ES-I3 (cell line): ENCODE data around the gene KRTAP10-12.

Experiments
- H3K36me3 ChIP-seq: 2 replicates; pipeline ENCODE4 v1.6.1; 2013; ENCODE audit warnings: mild to moderate bottlenecking, low read length, control low read depth, moderate library complexity; ENCODE audit not compliant: insufficient read depth
- H3K4me1 ChIP-seq: 2 replicates; pipeline ENCODE4 v1.6.1; 2013; ENCODE audit warnings: mild to moderate bottlenecking, control low read depth, low read length; ENCODE audit not compliant: insufficient read depth
- H3K9ac ChIP-seq: 2 replicates; pipeline ENCODE4 v1.6.1; 2013; ENCODE audit warnings: low read depth, mild to moderate bottlenecking, low read length, moderate library complexity
- H3K9me3 ChIP-seq: 2 replicates; pipeline ENCODE4 v1.6.1; 2013; ENCODE audit warnings: mild to moderate bottlenecking, low read length, moderate library complexity; ENCODE audit not compliant: control insufficient read depth, insufficient read depth

The KRTAP10-12 gene

DNA sequence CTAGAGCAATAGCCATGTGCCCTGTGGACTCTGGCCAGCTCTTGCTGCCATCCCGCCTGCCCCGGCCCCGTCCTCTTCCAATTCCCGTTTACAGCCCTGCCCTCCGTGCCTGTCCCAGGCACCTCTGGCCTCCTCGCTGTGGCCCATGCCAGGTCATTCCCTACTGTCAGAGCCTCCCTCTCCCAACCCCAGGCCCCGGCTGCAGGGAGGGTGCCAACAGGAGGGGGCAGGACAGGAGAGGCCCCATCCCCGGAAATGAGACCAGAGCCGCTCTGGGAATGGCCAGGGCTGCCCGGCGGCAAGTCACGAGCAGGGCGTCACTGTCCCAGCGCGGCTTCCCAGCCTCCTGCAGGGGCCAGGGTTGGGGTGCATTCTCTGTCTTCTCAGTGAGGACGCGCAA lies 37.9 kb downstream of the KRTAP10-12 start:
- Histone ChIP-seq H3K9ac (no peak overlapping the region), H3K36me3 (no peaks in the 10 kb centered on the region), H3K4me1 (no peaks in the 10 kb centered on the region), H3K9me3 (peaks cover 22% of the 10 kb centered on the region)

DNA sequence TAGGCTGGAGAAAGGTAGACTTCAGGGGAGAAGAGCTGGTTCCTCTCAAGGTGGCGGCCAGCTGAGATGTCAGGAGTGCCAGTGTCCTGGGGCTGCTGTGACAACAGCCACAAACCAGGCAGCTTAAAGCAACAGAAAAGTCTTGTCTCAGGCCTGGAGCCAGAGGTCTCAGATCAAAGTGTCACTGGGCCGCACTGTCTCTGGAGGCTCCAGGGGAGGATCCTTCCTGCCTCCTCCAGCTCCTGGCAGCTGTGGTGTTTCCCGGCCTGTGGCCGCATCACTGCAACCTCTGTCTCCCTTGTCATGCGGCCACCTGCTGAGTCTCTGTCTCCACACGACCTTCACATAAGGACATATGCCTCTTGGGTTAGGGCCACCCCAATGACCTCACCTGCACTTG lies 38.8 kb downstream of the KRTAP10-12 start:
- H3K9ac ChIP-seq = no peak overlapping the region
- no peaks in the 10 kb centered on the region for H3K4me1 ChIP-seq
- peaks cover 29% of the 10 kb centered on the region for H3K9me3 ChIP-seq
- no peaks in the 10 kb centered on the region for H3K36me3 ChIP-seq

DNA sequence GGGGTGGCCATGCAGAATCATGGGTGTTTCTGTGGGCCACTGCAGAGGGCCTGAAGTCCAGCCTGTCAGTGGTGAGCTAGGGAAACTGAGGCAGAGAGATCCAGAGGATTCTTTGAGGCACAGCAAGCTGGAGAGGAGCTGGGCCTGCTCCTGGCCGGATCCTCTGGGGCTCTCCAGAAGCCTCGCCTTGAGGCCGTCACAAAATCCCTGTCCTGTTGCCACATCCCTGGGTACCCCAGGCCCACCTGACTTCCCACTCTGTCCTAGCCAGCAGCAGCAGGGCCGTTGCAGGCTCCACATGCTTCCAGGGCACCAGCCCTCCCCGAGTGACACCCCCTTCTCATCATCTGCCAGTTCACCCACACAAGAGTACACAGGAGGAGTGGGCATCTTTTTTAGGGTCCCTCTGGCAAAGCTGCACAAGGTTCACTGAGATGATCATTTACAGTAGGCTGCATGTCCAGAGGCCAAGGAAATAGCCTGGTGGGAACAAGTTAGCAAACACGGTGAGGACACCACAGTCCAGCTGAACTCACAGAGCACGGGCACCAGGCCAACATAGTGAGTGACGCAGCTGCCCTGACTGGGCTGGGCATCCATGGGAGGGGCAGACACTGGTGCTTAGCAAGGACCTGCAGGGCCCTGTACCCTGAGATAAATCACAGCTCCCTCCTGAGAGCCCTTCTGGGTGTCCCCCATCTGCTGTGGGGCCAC lies 39.5 kb downstream of the KRTAP10-12 start:
- H3K9ac ChIP-seq = no peak overlapping the region
- H3K9me3 ChIP-seq = peaks cover 29% of the 10 kb centered on the region
- no peaks in the 10 kb centered on the region for H3K4me1 ChIP-seq
- no peaks in the 10 kb centered on the region for H3K36me3 ChIP-seq

DNA sequence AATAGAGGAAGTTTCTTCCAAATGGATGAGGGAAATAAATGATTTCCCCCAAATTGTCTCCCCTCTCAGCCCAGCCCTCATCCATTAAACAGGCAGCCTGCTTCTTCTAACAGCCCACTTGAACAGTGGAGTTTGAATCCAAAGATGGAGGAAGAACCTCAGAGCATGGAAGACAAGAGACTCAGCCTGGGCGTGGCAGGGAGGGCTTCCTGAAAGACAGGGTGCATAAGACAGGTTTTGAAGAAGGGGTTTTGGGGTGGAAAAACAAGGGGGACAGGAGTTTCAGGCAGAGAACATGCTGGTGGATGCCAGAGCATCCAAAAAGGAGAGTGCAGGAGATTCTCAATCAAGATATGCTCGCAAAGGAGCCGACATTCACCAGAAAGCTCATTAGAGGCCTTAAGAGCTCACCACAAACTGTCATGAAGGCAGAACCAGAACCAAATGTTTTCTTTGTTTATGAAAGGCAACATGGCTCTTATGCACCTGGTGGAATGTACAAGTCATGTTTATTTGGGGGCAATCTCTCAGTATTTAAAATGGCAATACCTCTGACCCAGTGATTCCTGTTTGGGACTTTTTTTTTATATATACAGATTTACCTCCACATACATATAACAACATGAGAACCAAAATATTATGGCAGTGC lies 40.9 kb downstream of the KRTAP10-12 start:
- Histone ChIP-seq H3K9me3 (peaks cover 29% of the 10 kb centered on the region), H3K36me3 (no peaks in the 10 kb centered on the region), H3K4me1 (no peaks in the 10 kb centered on the region), H3K9ac (no peak overlapping the region)

DNA sequence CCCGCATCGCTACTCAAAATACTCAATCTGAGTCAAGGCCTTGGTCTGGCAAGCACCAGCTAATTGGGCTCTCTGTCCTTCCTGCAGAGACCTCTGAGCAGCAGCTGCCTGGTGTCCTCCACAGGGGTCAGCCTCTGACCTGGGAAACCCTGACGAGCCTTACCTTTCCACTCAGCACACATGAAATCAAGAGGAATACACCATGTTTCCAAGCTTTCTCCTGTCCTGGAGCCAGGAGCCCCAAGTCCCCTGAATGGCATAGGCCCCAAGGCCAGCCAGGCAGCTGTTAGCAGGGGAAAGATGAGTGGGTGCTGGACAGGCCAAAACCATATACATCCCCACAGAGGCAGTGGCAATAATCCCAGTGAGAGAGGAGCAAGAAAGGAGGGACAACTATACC lies 41.6 kb downstream of the KRTAP10-12 start:
- H3K9me3 ChIP-seq = peaks cover 29% of the 10 kb centered on the region
- H3K9ac ChIP-seq = no peak overlapping the region
- no peaks in the 10 kb centered on the region for H3K4me1 ChIP-seq
- no peaks in the 10 kb centered on the region for H3K36me3 ChIP-seq

DNA sequence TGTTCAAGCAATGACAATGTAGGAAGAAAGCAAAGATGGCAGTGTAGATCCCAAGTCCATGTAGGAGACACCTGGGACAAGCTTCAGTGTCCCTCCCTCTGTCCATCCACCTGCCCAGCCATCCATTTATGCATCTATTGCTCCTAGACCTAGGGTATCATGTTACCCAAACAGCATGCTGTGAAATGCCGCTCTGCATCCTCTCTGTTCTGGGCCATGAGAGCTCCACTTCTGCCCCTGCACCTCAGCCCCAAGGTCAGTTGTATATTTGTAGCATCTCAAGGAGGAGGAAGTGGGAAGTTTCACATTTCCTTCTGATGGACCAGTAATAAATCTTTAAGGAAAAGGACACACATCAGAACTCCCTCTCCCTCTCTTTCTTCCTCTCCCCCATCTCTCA lies 42.3 kb downstream of the KRTAP10-12 start:
- Histone ChIP-seq H3K9ac (no peak overlapping the region), H3K4me1 (no peaks in the 10 kb centered on the region), H3K9me3 (peaks cover 29% of the 10 kb centered on the region), H3K36me3 (no peaks in the 10 kb centered on the region)

DNA sequence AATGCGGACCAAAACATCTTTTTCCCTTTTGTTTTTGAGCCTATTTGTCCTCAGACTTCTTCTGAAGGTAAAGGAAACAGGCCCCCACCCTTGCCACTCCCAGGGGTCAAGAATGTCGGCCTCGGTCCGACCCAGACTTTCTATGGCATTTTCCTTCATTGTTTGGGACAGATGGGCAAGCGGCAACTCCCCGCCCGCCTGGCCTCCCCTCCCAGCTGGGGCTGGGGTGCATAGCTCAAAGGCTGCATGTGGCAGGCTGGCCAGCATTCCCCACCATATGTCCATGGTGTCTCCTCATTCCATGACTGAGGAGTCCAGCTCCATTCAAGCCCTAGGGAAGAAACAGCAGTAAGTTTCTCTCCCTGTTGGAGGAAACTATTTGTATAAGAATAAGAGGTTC lies 43.8 kb downstream of the KRTAP10-12 start:
- Histone ChIP-seq H3K9ac (no peak overlapping the region), H3K36me3 (no peaks in the 10 kb centered on the region), H3K9me3 (peaks cover 29% of the 10 kb centered on the region), H3K4me1 (no peaks in the 10 kb centered on the region)

DNA sequence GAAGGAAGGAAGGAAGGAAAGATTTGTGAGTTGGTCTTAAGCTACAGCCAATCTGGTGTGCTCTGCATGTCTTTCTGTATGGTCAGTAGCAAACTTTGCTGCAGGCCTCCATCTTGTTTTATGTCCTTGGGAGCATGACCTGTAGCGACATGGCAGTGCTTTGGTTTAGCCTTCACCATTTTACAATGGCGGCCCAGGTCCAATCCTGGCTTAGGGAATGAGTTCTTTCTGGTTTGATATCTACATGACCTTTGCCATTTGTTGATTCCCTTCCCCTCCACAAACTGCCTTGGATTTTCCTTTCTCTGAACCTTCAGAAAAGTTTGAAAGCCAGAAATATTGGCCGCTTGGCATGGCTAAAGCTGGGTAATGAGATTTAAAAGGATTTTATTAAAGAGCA lies 44.9 kb downstream of the KRTAP10-12 start:
- H3K4me1 ChIP-seq = no peaks in the 10 kb centered on the region
- H3K9me3 ChIP-seq = peaks cover 30% of the 10 kb centered on the region
- no peaks in the 10 kb centered on the region for H3K36me3 ChIP-seq
- no peak overlapping the region for H3K9ac ChIP-seq

DNA sequence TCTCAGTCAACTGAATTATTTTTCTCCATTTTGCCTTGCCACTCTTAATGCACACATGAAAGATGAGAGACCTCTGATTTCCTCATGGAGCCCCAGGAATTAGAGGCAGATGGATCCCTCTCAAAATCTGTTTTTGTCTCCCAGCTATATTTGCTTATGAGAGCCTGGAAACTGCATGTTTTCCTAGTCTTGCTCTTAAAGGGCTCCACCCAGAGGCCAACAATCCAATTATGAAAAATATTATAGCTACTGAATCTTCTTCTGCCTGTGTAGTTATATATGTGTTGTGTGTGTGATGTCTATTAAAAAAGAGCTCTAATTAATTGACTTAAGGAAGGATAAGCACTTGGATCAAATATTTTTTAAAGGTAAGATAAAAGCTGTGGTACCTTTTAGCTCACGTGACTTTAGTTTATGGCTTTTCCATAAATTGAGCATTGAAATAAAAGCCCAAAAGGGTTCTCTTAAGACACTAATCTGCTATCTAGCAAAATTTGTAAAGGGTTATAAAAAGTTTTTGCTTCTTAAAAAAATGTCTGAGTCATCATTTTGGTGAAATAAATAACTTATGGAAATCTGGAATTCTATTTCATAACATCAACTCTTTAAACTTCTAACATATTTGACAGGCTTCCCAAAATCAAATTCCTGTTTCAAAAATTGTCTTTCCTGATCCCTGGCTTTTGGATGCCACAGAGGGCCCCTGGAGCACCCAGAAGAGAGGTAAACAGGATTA lies 45.6 kb downstream of the KRTAP10-12 start:
- H3K4me1 ChIP-seq = no peaks in the 10 kb centered on the region
- peaks cover 29% of the 10 kb centered on the region for H3K9me3 ChIP-seq
- H3K9ac ChIP-seq = no peak overlapping the region
- no peaks in the 10 kb centered on the region for H3K36me3 ChIP-seq
